HG03135 (cell line): ENCODE data around the gene PCDHGA8.
A peak's percentile ranks its signal among the peaks of the same experiment; 100 is the strongest.
"Not testable (repeated sequence)": the region's sequence is repeated elsewhere in the genome, so short reads cannot be mapped to it uniquely, and the experiment has no call there.

Source experiments
- ATAC-seq: cut with Tn5 transposase; IDR thresholded peaks from one replicate; pipeline ENCODE4 v1.9.1; 2021; ENCODE audit warnings: mild to moderate bottlenecking, moderate library complexity; ENCODE audit not compliant: unreplicated experiment

The PCDHGA8 gene

GRCh38 chr5:141369994-141370848, 22.2 kb upstream of the PCDHGA8 start, which contains the start of gene PCDHGB3:
Gene PCDHGB3, plus strand, starts transcription at chr5:141370242. Its CDS starts 153 bp downstream, at chr5:141370395.
- ATAC-seq = peak; percentile 75

GRCh38 chr5:141371572-141372475, 20.6 kb upstream of the PCDHGA8 start:
- ATAC-seq = no peak

GRCh38 chr5:141373673-141374317, 18.6 kb upstream of the PCDHGA8 start, which contains the start of gene PCDHGA6:
Gene PCDHGA6, plus strand, starts transcription at chr5:141373891. Its CDS starts 193 bp downstream, at chr5:141374084.
- ATAC-seq = no peak

- no peak for ATAC-seq
These were observed 17.8 kb upstream of the PCDHGA8 start for GRCh38 chr5:141374627-141375026.

GRCh38 chr5:141375444-141376155, 16.8 kb upstream of the PCDHGA8 start:
- ATAC-seq = not testable (repeated sequence)

- no peak for ATAC-seq
These were observed 9.8 kb upstream of the PCDHGA8 start, which contains the start of gene PCDHGA7 for GRCh38 chr5:141382469-141383294. Gene PCDHGA7, plus strand, starts transcription at chr5:141382742. Its CDS starts 158 bp downstream, at chr5:141382900.

GRCh38 chr5:141383345-141383744, 9.1 kb upstream of the PCDHGA8 start:
- ATAC-seq = no peak

- ATAC-seq = no peak
These were observed 7.8 kb upstream of the PCDHGA8 start for GRCh38 chr5:141384471-141385267.

- not testable (repeated sequence) for ATAC-seq
These were observed 4.7 kb upstream of the PCDHGA8 start, which contains the start of gene PCDHGB4 for GRCh38 chr5:141387557-141388311. Gene PCDHGB4, plus strand, starts transcription at chr5:141387698. Its CDS starts 187 bp downstream, at chr5:141387885.

GRCh38 chr5:141388661-141389060, 3.8 kb upstream of the PCDHGA8 start:
- ATAC-seq = no peak

GRCh38 chr5:141389153-141390042, 3.0 kb upstream of the PCDHGA8 start:
- no peak for ATAC-seq

- no peak for ATAC-seq
These were observed 834 bp downstream of the PCDHGA8 start for GRCh38 chr5:141393267-141393666.

GRCh38 chr5:141394401-141395187, 2.2 kb downstream of the PCDHGA8 start:
- ATAC-seq = not testable (repeated sequence)

GRCh38 chr5:141397756-141398551, 5.5 kb downstream of the PCDHGA8 start, which contains the start of gene PCDHGB5:
Gene PCDHGB5, plus strand, starts transcription at chr5:141397947. Its CDS starts 181 bp downstream, at chr5:141398128.
- peak; percentile 75 for ATAC-seq

GRCh38 chr5:141398608-141399007, 6.2 kb downstream of the PCDHGA8 start:
- no peak for ATAC-seq
